GM23338 (cell line): ENCODE measurements around the gene CRACR2A. TPM values are rescaled to one million over a fixed set of nuclear protein-coding genes. Genes with fewer than 3 reads are reported as not detected.

Experiments
- ATAC-seq: fragments of 200-7000 bp; cut with Tn5 transposase; 3 replicates; pipeline ENCODE4 v1.9.1; 2020
- DNase-seq: peaks from one replicate; pipeline ENCODE4 v3.0.0-alpha.2; 2015; ENCODE audit warnings: low spot score
- H2AFZ ChIP-seq: fragments of 200-600 bp; sonication (generic); 2 replicates; pipeline ENCODE4 v1.8.0; 2016; ENCODE audit warnings: antibody characterized with exemption, mild to moderate bottlenecking, moderate library complexity
- H3F3A ChIP-seq: fragments of 200-600 bp; sonication (generic); replicated peaks from 2 replicates; pipeline ENCODE4 v1.8.0; 2017; ENCODE audit warnings: antibody characterized with exemption, mixed run types, low read depth
- H3K27ac ChIP-seq: fragments of 200-600 bp; sonication (generic); 2 replicates; pipeline ENCODE4 v1.6.1; 2016; ENCODE audit warnings: low read depth
- H3K27me3 ChIP-seq: fragments of 200-600 bp; sonication (generic); 2 replicates; pipeline ENCODE4 v1.8.0; 2016; ENCODE audit warnings: mild to moderate bottlenecking, mixed run types, moderate library complexity; ENCODE audit not compliant: insufficient read depth
- H3K36me3 ChIP-seq: fragments of 200-600 bp; sonication (generic); 2 replicates; pipeline ENCODE4 v1.8.0; 2016; ENCODE audit warnings: mild to moderate bottlenecking; ENCODE audit not compliant: insufficient read depth
- H3K4me1 ChIP-seq: fragments of 200-600 bp; sonication (generic); 2 replicates; pipeline ENCODE4 v1.8.0; 2016; ENCODE audit warnings: mild to moderate bottlenecking, moderate library complexity; ENCODE audit not compliant: insufficient read depth
- H3K4me2 ChIP-seq: fragments of 200-600 bp; sonication (generic); 2 replicates; pipeline ENCODE4 v1.7.1; 2017; ENCODE audit warnings: mixed run types
- H3K4me3 ChIP-seq: fragments of 200-600 bp; sonication (generic); 2 replicates; pipeline ENCODE4 v1.6.1; 2016; ENCODE audit warnings: mixed run types
- H3K79me2 ChIP-seq: fragments of 200-600 bp; sonication (generic); replicated peaks from 2 replicates; pipeline ENCODE4 v1.8.0; 2017; ENCODE audit warnings: mild to moderate bottlenecking; ENCODE audit not compliant: insufficient read depth
- H3K9me2 ChIP-seq: fragments of 200-600 bp; sonication (generic); 2 replicates; pipeline ENCODE4 v1.8.0; 2017; ENCODE audit not compliant: insufficient read depth
- H4K20me1 ChIP-seq: fragments of 200-600 bp; sonication (generic); replicated peaks from 2 replicates; pipeline ENCODE4 v1.8.0; 2017; ENCODE audit warnings: mild to moderate bottlenecking; ENCODE audit not compliant: insufficient read depth
- H3K27ac Mint-ChIP-seq: 2 replicates; pipeline ENCODE4 v1.8.0; 2020; ENCODE audit warnings: inconsistent platforms, mild to moderate bottlenecking, moderate library complexity, mixed read lengths
- H3K27me3 Mint-ChIP-seq: 3 replicates; pipeline ENCODE4 v1.8.0; 2022; ENCODE audit warnings: low read depth, mild to moderate bottlenecking, moderate library complexity, mixed read lengths, inconsistent platforms; ENCODE audit not compliant: insufficient read depth, poor library complexity
- H3K36me3 Mint-ChIP-seq: 3 replicates; pipeline ENCODE4 v1.8.0; 2021; ENCODE audit warnings: low read depth, mild to moderate bottlenecking, inconsistent platforms, moderate library complexity, mixed read lengths
- H3K4me1 Mint-ChIP-seq: 3 replicates; pipeline ENCODE4 v1.8.0; 2020; ENCODE audit warnings: mild to moderate bottlenecking, inconsistent platforms, mixed read lengths
- H3K4me3 Mint-ChIP-seq: 3 replicates; pipeline ENCODE4 v1.8.0; 2021; ENCODE audit warnings: moderate library complexity, mild to moderate bottlenecking, inconsistent platforms, mixed read lengths
- H3K9me3 Mint-ChIP-seq: 3 replicates; pipeline ENCODE4 v1.8.0; 2020; ENCODE audit warnings: moderate library complexity, mild to moderate bottlenecking, inconsistent platforms, mixed read lengths
- CREB1 ChIP-seq: fragments of 250-450 bp; sonication (Bioruptor Pico); IDR thresholded peaks from 2 replicates; pipeline ENCODE4 v1.5.0; 2020; ENCODE audit warnings: low read depth, mild to moderate bottlenecking, moderate library complexity
- EZH2 ChIP-seq: fragments of 200-600 bp; sonication (generic); IDR thresholded peaks from one replicate; pipeline ENCODE4 v1.8.0; 2017; ENCODE audit warnings: antibody characterized with exemption, mild to moderate bottlenecking, low read depth; ENCODE audit not compliant: unreplicated experiment
- EZH2phosphoT487 ChIP-seq: fragments of 200-600 bp; sonication (generic); IDR thresholded peaks from one replicate; pipeline ENCODE4 v1.8.1; 2018; ENCODE audit warnings: antibody characterized with exemption; ENCODE audit not compliant: unreplicated experiment
- JUNB ChIP-seq: IDR thresholded peaks from one replicate; pipeline ENCODE4 v1.6.1; 2016; ENCODE audit warnings: antibody characterized with exemption; ENCODE audit not compliant: unreplicated experiment
- NANOG ChIP-seq: IDR thresholded peaks from 2 replicates; pipeline ENCODE4 v1.6.1; 2016; ENCODE audit warnings: antibody characterized with exemption, borderline replicate concordance
- POLR2AphosphoS5 ChIP-seq: IDR thresholded peaks from 2 replicates; pipeline ENCODE4 v1.6.1; 2016; ENCODE audit warnings: antibody characterized with exemption, low read depth
- STAT1 ChIP-seq: IDR thresholded peaks from one replicate; pipeline ENCODE4 v1.6.1; 2016; ENCODE audit warnings: antibody characterized with exemption; ENCODE audit not compliant: unreplicated experiment
- ZNF114 ChIP-seq: fragments of 250-450 bp; sonication (Bioruptor Pico); IDR thresholded peaks from 2 replicates; pipeline ENCODE4 v1.5.0; 2020; ENCODE audit warnings: mild to moderate bottlenecking, moderate library complexity
- ZNF331 ChIP-seq: fragments of 250-450 bp; sonication (Bioruptor Pico); IDR thresholded peaks from 2 replicates; pipeline ENCODE4 v1.5.0; 2020; ENCODE audit warnings: low read depth, mild to moderate bottlenecking, moderate library complexity
- polyA plus RNA-seq: library from polyadenylated mRNA; unstranded; fragments of >200 nt; fragmentation: Nextera tagmentation; extraction: Ambion mirVana; gene quantifications from 2 replicates; pipeline ENCODE4 v1.2.1, GENCODE V29; 2016
- total RNA-seq: library from RNA; depleted of rRNA; stranded (reverse); fragments of >200 nt; shearing (Covaris generic); gene quantifications from 2 replicates; pipeline ENCODE4 v1.2.3, GENCODE V29; 2014
- TF ChIP-seq, protein P1 (sequence below): IDR thresholded peaks from one replicate; pipeline ENCODE4 v1.6.1; 2018; ENCODE audit warnings: antibody characterized with exemption; ENCODE audit not compliant: unreplicated experiment
- TF ChIP-seq, protein P2 (sequence below): fragments of 250-450 bp; sonication (Bioruptor Pico); IDR thresholded peaks from 2 replicates; pipeline ENCODE4 v1.5.0; 2020; ENCODE audit warnings: mild to moderate bottlenecking, moderate library complexity
- TF ChIP-seq, protein P3 (sequence below), 2 experiments: fragments of 200-600 bp in 1 of 2; sonication (generic) in 1 of 2; conservative IDR thresholded peaks; 2 replicates each; pipeline versions ENCODE4 v1.5.1 to v1.6.1; 2016 to 2017; ENCODE audit warnings: antibody characterized with exemption in 2 of 2, low read depth in 2 of 2, mild to moderate bottlenecking in 2 of 2, moderate library complexity in 1 of 2
- TF ChIP-seq, protein P4 (sequence below): IDR thresholded peaks from 2 replicates; pipeline ENCODE4 v1.6.1; 2016; ENCODE audit warnings: antibody characterized with exemption

CRACR2A gene
- total and polyA plus RNA-seq, 2 experiments from 2014 or later, result 1.5 to 3.0 TPM

DNA sequence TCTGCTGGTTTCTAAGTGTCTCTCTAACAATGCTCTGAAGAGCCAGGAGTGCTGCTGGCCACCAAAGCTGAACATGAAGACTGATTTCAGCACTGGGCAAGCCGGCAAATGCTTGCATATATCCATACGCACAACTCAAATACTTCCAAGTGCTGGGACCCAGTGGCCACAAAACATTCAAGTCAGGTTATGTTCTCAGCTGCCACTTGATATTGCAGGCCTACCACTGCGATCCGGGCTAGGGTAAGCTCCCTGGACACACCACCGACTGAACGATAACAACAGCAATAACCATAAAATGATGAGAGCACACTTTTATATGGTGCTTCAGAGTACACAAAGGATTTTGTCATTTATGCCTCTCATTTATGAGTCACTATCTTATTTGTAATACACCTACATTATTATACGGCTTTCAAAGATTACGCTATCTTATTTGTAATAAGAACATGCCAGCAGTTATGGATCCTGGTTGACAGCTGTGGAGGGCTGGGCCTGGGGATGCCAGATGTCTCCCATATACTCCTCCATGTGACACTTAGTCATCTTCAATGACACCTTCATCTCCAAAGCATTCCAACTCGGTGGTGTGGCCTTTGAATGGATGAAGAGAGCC, 35.5 kb downstream of the CRACR2A start:
- no peak for ATAC-seq

More for the DNA sequence above, 35.5 kb downstream of the CRACR2A start:
- Histone ChIP-seq H3K27ac (no peak overlapping the region), H3K4me2 (no peak overlapping the region), H4K20me1 (no peaks in the 10 kb centered on the region), H3F3A (no peaks in the 10 kb centered on the region), H3K4me1 (peaks cover 14% of the 10 kb centered on the region; the same call in 1 of the 2 replicates), H3K9me2 (0 out of 2 replicates have a peak, but pooled peaks cover 12% of the 10 kb centered on the region), H3K79me2 (no peaks in the 10 kb centered on the region), H3K36me3 (no peaks in the 10 kb centered on the region; the same call in none of the 2 replicates), H3K27me3 (no peaks in the 10 kb centered on the region), H3K4me3 (no peak overlapping the region), H2AFZ (no peak overlapping the region)
- TF ChIP-seq ZNF114 (CRISPR knock-in tag) (no peak), STAT1 (no peak), NANOG (no peak), EZH2phosphoT487 (no peak), ZNF331 (CRISPR knock-in tag) (no peak), EZH2 (no peak), JUNB (no peak), CREB1 (CRISPR knock-in tag) (no peak), POLR2AphosphoS5 (no peak)
- TF ChIP-seq, protein P1, sequence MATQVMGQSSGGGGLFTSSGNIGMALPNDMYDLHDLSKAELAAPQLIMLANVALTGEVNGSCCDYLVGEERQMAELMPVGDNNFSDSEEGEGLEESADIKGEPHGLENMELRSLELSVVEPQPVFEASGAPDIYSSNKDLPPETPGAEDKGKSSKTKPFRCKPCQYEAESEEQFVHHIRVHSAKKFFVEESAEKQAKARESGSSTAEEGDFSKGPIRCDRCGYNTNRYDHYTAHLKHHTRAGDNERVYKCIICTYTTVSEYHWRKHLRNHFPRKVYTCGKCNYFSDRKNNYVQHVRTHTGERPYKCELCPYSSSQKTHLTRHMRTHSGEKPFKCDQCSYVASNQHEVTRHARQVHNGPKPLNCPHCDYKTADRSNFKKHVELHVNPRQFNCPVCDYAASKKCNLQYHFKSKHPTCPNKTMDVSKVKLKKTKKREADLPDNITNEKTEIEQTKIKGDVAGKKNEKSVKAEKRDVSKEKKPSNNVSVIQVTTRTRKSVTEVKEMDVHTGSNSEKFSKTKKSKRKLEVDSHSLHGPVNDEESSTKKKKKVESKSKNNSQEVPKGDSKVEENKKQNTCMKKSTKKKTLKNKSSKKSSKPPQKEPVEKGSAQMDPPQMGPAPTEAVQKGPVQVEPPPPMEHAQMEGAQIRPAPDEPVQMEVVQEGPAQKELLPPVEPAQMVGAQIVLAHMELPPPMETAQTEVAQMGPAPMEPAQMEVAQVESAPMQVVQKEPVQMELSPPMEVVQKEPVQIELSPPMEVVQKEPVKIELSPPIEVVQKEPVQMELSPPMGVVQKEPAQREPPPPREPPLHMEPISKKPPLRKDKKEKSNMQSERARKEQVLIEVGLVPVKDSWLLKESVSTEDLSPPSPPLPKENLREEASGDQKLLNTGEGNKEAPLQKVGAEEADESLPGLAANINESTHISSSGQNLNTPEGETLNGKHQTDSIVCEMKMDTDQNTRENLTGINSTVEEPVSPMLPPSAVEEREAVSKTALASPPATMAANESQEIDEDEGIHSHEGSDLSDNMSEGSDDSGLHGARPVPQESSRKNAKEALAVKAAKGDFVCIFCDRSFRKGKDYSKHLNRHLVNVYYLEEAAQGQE, result no peak
- TF ChIP-seq, protein P2, sequence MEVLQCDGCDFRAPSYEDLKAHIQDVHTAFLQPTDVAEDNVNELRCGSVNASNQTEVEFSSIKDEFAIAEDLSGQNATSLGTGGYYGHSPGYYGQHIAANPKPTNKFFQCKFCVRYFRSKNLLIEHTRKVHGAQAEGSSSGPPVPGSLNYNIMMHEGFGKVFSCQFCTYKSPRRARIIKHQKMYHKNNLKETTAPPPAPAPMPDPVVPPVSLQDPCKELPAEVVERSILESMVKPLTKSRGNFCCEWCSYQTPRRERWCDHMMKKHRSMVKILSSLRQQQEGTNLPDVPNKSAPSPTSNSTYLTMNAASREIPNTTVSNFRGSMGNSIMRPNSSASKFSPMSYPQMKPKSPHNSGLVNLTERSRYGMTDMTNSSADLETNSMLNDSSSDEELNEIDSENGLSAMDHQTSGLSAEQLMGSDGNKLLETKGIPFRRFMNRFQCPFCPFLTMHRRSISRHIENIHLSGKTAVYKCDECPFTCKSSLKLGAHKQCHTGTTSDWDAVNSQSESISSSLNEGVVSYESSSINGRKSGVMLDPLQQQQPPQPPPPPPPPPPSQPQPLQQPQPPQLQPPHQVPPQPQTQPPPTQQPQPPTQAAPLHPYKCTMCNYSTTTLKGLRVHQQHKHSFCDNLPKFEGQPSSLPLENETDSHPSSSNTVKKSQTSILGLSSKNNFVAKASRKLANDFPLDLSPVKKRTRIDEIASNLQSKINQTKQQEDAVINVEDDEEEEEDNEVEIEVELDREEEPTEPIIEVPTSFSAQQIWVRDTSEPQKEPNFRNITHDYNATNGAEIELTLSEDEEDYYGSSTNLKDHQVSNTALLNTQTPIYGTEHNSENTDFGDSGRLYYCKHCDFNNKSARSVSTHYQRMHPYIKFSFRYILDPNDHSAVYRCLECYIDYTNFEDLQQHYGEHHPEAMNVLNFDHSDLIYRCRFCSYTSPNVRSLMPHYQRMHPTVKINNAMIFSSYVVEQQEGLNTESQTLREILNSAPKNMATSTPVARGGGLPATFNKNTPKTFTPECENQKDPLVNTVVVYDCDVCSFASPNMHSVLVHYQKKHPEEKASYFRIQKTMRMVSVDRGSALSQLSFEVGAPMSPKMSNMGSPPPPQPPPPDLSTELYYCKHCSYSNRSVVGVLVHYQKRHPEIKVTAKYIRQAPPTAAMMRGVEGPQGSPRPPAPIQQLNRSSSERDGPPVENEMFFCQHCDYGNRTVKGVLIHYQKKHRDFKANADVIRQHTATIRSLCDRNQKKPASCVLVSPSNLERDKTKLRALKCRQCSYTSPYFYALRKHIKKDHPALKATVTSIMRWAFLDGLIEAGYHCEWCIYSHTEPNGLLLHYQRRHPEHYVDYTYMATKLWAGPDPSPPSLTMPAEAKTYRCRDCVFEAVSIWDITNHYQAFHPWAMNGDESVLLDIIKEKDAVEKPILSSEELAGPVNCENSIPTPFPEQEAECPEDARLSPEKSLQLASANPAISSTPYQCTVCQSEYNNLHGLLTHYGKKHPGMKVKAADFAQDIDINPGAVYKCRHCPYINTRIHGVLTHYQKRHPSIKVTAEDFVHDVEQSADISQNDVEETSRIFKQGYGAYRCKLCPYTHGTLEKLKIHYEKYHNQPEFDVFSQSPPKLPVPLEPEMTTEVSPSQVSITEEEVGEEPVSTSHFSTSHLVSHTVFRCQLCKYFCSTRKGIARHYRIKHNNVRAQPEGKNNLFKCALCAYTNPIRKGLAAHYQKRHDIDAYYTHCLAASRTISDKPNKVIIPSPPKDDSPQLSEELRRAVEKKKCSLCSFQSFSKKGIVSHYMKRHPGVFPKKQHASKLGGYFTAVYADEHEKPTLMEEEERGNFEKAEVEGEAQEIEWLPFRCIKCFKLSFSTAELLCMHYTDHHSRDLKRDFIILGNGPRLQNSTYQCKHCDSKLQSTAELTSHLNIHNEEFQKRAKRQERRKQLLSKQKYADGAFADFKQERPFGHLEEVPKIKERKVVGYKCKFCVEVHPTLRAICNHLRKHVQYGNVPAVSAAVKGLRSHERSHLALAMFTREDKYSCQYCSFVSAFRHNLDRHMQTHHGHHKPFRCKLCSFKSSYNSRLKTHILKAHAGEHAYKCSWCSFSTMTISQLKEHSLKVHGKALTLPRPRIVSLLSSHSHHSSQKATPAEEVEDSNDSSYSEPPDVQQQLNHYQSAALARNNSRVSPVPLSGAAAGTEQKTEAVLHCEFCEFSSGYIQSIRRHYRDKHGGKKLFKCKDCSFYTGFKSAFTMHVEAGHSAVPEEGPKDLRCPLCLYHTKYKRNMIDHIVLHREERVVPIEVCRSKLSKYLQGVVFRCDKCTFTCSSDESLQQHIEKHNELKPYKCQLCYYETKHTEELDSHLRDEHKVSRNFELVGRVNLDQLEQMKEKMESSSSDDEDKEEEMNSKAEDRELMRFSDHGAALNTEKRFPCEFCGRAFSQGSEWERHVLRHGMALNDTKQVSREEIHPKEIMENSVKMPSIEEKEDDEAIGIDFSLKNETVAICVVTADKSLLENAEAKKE (CRISPR knock-in tag), result no peak
- TF ChIP-seq, protein P3, sequence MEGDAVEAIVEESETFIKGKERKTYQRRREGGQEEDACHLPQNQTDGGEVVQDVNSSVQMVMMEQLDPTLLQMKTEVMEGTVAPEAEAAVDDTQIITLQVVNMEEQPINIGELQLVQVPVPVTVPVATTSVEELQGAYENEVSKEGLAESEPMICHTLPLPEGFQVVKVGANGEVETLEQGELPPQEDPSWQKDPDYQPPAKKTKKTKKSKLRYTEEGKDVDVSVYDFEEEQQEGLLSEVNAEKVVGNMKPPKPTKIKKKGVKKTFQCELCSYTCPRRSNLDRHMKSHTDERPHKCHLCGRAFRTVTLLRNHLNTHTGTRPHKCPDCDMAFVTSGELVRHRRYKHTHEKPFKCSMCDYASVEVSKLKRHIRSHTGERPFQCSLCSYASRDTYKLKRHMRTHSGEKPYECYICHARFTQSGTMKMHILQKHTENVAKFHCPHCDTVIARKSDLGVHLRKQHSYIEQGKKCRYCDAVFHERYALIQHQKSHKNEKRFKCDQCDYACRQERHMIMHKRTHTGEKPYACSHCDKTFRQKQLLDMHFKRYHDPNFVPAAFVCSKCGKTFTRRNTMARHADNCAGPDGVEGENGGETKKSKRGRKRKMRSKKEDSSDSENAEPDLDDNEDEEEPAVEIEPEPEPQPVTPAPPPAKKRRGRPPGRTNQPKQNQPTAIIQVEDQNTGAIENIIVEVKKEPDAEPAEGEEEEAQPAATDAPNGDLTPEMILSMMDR (conservative IDR thresholded peaks at IDR 0.05; ENCODE audit: low read depth in 2 of 2), result no peak
- TF ChIP-seq, protein P4, sequence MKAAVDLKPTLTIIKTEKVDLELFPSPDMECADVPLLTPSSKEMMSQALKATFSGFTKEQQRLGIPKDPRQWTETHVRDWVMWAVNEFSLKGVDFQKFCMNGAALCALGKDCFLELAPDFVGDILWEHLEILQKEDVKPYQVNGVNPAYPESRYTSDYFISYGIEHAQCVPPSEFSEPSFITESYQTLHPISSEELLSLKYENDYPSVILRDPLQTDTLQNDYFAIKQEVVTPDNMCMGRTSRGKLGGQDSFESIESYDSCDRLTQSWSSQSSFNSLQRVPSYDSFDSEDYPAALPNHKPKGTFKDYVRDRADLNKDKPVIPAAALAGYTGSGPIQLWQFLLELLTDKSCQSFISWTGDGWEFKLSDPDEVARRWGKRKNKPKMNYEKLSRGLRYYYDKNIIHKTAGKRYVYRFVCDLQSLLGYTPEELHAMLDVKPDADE, result no peak
- Mint-ChIP-seq H3K9me3 (peaks cover 17% of the 10 kb centered on the region), H3K4me3 (no peak overlapping the region), H3K27ac (no peak overlapping the region), H3K36me3 (peaks cover 7% of the 10 kb centered on the region), H3K4me1 (peaks cover 11% of the 10 kb centered on the region), H3K27me3 (peaks cover 3% of the 10 kb centered on the region)
- DNase-seq, result no peak
